Astrocyte (in vitro differentiated cells and primary cell): ENCODE data around the gene PJA2. TPM values are rescaled to one million over a fixed set of nuclear protein-coding genes. Genes with fewer than 3 reads are reported as not detected.

Experiments used
- DNase-seq: peaks from one replicate; pipeline ENCODE4 v3.0.0-alpha.2; 2010; ENCODE audit warnings: low read depth
- FAIRE-seq: peaks from 2 replicates; lab custom pipeline; 2011; peaks lifted over from hg19 to GRCh38; lab: Jason Lieb, UNC
- H2AFZ ChIP-seq: 2 replicates; pipeline ENCODE4 v1.6.0; 2012; ENCODE audit warnings: low read depth, low read length, inconsistent platforms
- H3K27ac ChIP-seq: 2 replicates; pipeline ENCODE4 v1.5.1; 2011; ENCODE audit warnings: low read depth, low read length, inconsistent platforms
- H3K27me3 ChIP-seq: 2 replicates; pipeline ENCODE4 v1.6.0; 2011; ENCODE audit warnings: low read length, inconsistent platforms; ENCODE audit not compliant: insufficient read depth
- H3K36me3 ChIP-seq: 2 replicates; pipeline ENCODE4 v1.5.1; 2011; ENCODE audit warnings: low read length, inconsistent platforms; ENCODE audit not compliant: insufficient read depth
- H3K4me1 ChIP-seq: 2 replicates; pipeline ENCODE4 v1.5.1; 2011; ENCODE audit warnings: low read length, inconsistent platforms; ENCODE audit not compliant: insufficient read depth
- H3K4me2 ChIP-seq: 2 replicates; pipeline ENCODE4 v1.6.0; 2012; ENCODE audit warnings: low read length, inconsistent platforms
- H3K4me3 ChIP-seq: 2 replicates; pipeline ENCODE4 v1.5.1; 2011; ENCODE audit warnings: low read depth, mild to moderate bottlenecking, low read length, inconsistent platforms; ENCODE audit not compliant: insufficient read depth
- H3K79me2 ChIP-seq: 2 replicates; pipeline ENCODE4 v1.6.0; 2012; ENCODE audit warnings: mild to moderate bottlenecking, low read length, inconsistent platforms; ENCODE audit not compliant: insufficient read depth
- H3K9ac ChIP-seq: 2 replicates; pipeline ENCODE4 v1.6.0; 2012; ENCODE audit warnings: mild to moderate bottlenecking, low read length, inconsistent platforms
- H3K9me3 ChIP-seq: 2 replicates; pipeline ENCODE4 v1.5.1; 2012; ENCODE audit warnings: low read depth, mild to moderate bottlenecking, low read length, inconsistent platforms; ENCODE audit not compliant: insufficient read depth
- H4K20me1 ChIP-seq: 2 replicates; pipeline ENCODE4 v1.6.0; 2012; ENCODE audit warnings: low read length, inconsistent platforms; ENCODE audit not compliant: insufficient read depth
- H3K27ac Mint-ChIP-seq: one replicate; pipeline ENCODE4 v1.8.0; 2021; ENCODE audit warnings: mild to moderate bottlenecking, mixed read lengths; ENCODE audit not compliant: unreplicated experiment
- H3K27me3 Mint-ChIP-seq: one replicate; pipeline ENCODE4 v1.8.0; 2021; ENCODE audit warnings: low read depth, mixed read lengths; ENCODE audit not compliant: unreplicated experiment
- H3K36me3 Mint-ChIP-seq: one replicate; pipeline ENCODE4 v1.8.0; 2021; ENCODE audit warnings: low read depth, mixed read lengths; ENCODE audit not compliant: unreplicated experiment
- H3K4me1 Mint-ChIP-seq: one replicate; pipeline ENCODE4 v1.8.0; 2021; ENCODE audit warnings: low read depth, mixed read lengths; ENCODE audit not compliant: unreplicated experiment
- H3K4me3 Mint-ChIP-seq: one replicate; pipeline ENCODE4 v1.8.0; 2021; ENCODE audit warnings: mild to moderate bottlenecking, moderate library complexity, mixed read lengths; ENCODE audit not compliant: unreplicated experiment
- H3K9me3 Mint-ChIP-seq: one replicate; pipeline ENCODE4 v1.8.0; 2021; ENCODE audit warnings: mild to moderate bottlenecking, mixed read lengths; ENCODE audit not compliant: unreplicated experiment
- CTCF ChIP-seq: IDR thresholded peaks from 2 replicates; pipeline ENCODE4 v1.5.1; 2011; ENCODE audit warnings: low read depth, mild to moderate bottlenecking, inconsistent platforms, low read length, moderate library complexity; ENCODE audit not compliant: insufficient read depth
- EZH2 ChIP-seq: IDR thresholded peaks from 2 replicates; pipeline ENCODE4 v1.6.1; 2012; ENCODE audit warnings: mild to moderate bottlenecking, low read length, inconsistent platforms; ENCODE audit not compliant: insufficient read depth
- total RNA-seq: library from RNA; stranded (reverse); gene quantifications from 2 replicates; pipeline ENCODE4 v1.2.1, GENCODE V29; 2021

Gene PJA2
- total RNA-seq, 1 donor from 2014 or later: 107 TPM

GRCh38 chr5:109413458-109413857 lies 3.7 kb upstream of the PJA2 start:
- Histone ChIP-seq H3K36me3 (no peaks in the 10 kb centered on the region), H3K4me1 (peaks cover 30% of the 10 kb centered on the region), H3K9ac (peak overlapping the region; percentile 13), H3K27me3 (no peaks in the 10 kb centered on the region), H3K27ac (peak overlapping the region; percentile 36), H3K4me2 (peak overlapping the region; percentile 4), H2AFZ (no peak overlapping the region), H3K4me3 (no peak overlapping the region), H3K9me3 (no peaks in the 10 kb centered on the region), H4K20me1 (peaks cover 7% of the 10 kb centered on the region), H3K79me2 (peaks cover 11% of the 10 kb centered on the region)
- no peaks in the 10 kb centered on the region for H3K27me3 Mint-ChIP-seq
- peak overlapping the region; percentile 88 for H3K27ac Mint-ChIP-seq
- H3K9me3 Mint-ChIP-seq: peaks cover 12% of the 10 kb centered on the region
- peaks cover 3% of the 10 kb centered on the region for H3K36me3 Mint-ChIP-seq
- no peak for TF ChIP-seq EZH2
- TF ChIP-seq CTCF: no peak
- peaks cover 24% of the 10 kb centered on the region for H3K4me1 Mint-ChIP-seq
- H3K4me3 Mint-ChIP-seq: no peak overlapping the region
- DNase-seq (peak; percentile 77), FAIRE-seq (no peak)

GRCh38 chr5:109412981-109413402 lies 3.2 kb upstream of the PJA2 start:
- Histone ChIP-seq H3K79me2 (peaks cover 16% of the 10 kb centered on the region), H4K20me1 (peaks cover 12% of the 10 kb centered on the region), H3K9ac (peak overlapping the region; percentile 13), H3K4me3 (no peak overlapping the region), H3K4me2 (peak overlapping the region; percentile 4), H2AFZ (no peak overlapping the region), H3K27me3 (no peaks in the 10 kb centered on the region), H3K36me3 (no peaks in the 10 kb centered on the region), H3K9me3 (no peaks in the 10 kb centered on the region), H3K4me1 (peaks cover 30% of the 10 kb centered on the region), H3K27ac (peak overlapping the region; percentile 36)
- H3K36me3 Mint-ChIP-seq: peaks cover 3% of the 10 kb centered on the region
- no peak for DNase-seq
- TF ChIP-seq EZH2 (no peak), CTCF (no peak)
- FAIRE-seq: no peak
- no peaks in the 10 kb centered on the region for H3K27me3 Mint-ChIP-seq
- H3K9me3 Mint-ChIP-seq: peaks cover 12% of the 10 kb centered on the region
- H3K4me3 Mint-ChIP-seq: no peak overlapping the region
- peak overlapping the region; percentile 88 for H3K27ac Mint-ChIP-seq
- H3K4me1 Mint-ChIP-seq: peaks cover 24% of the 10 kb centered on the region

GRCh38 chr5:109411627-109412026 lies 1.9 kb upstream of the PJA2 start:
- Histone ChIP-seq H3K36me3 (no peaks in the 10 kb centered on the region), H3K9me3 (no peaks in the 10 kb centered on the region), H2AFZ (no peak overlapping the region), H3K9ac (peak overlapping the region; percentile 98), H3K79me2 (peaks cover 29% of the 10 kb centered on the region), H3K4me2 (peak overlapping the region; percentile 98), H3K4me1 (peaks cover 33% of the 10 kb centered on the region), H3K27ac (peak overlapping the region; percentile 99), H3K27me3 (no peaks in the 10 kb centered on the region), H3K4me3 (no peak overlapping the region), H4K20me1 (peaks cover 25% of the 10 kb centered on the region)
- peak overlapping the region; percentile 98 for H3K27ac Mint-ChIP-seq
- peak overlapping the region; percentile 22 for H3K4me3 Mint-ChIP-seq
- no peaks in the 10 kb centered on the region for H3K27me3 Mint-ChIP-seq
- peak; percentile 95 for DNase-seq
- TF ChIP-seq CTCF (no peak), EZH2 (no peak)
- peaks cover 26% of the 10 kb centered on the region for H3K4me1 Mint-ChIP-seq
- no peak for FAIRE-seq
- peaks cover 12% of the 10 kb centered on the region for H3K9me3 Mint-ChIP-seq
- peaks cover 1% of the 10 kb centered on the region for H3K36me3 Mint-ChIP-seq
